HG03097 (cell line): ENCODE measurements around the gene DPYD.

Experiments
- ATAC-seq: cut with Tn5 transposase; IDR thresholded peaks from one replicate; pipeline ENCODE4 v1.9.1; 2021; ENCODE audit not compliant: unreplicated experiment, low FRiP score

The DPYD gene

DNA sequence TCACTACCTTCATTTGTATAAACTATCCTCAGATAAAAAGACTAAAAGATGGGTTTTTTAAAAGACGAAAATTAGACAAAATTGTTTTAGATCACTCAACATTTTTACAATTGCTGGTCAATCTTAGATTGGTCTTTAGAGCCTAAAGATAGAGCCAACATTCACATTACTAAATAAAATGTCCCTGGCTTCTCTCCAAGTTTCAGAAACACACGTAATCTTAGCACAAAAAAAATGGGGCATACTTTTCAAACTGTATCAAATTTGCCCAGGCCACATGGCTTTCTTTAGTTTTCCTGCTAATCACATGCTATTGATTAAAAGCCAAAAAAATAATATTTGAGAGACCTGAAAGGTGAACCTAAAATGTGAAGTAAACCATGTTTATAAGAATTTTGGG lies 288.1 kb downstream of the DPYD start:
- ATAC-seq = no peak

DNA sequence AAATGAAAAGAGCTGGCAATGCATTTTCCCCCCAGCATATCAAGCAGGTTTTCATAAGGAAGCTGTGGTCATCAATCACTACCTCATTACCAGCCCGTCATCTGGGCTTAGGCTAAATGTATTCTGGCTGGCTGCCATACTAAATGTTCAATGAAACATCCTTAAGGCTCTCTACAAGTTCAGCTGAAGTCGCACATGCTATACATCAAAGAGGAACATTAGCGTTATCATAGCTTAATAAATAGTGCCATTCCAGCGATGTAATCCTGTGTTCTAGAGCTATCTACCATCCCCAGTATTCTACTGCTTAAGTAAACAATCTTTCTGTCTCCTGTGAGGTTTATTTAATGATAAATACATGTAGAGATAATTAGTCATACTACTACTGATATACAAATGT lies 288.8 kb downstream of the DPYD start:
- ATAC-seq = no peak

DNA sequence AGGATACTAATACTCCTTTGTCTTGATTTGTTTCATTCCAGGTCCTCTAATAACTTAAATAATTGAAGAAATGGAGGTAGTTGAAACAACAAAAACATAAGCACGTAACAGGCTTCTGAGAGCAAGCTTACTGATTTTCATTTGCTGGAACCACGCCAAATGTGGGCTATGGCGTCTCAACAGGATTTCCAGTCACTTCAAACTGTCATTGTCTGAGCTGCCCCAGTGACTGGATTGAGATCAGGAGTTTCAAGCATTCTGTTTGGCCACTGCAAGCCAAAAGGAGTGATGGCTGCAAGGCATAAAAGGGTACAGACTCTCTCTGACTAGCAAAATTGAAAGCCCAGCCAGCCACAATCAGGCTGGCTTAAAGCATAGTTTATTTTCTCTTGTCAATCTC lies 289.9 kb downstream of the DPYD start:
- no peak for ATAC-seq

DNA sequence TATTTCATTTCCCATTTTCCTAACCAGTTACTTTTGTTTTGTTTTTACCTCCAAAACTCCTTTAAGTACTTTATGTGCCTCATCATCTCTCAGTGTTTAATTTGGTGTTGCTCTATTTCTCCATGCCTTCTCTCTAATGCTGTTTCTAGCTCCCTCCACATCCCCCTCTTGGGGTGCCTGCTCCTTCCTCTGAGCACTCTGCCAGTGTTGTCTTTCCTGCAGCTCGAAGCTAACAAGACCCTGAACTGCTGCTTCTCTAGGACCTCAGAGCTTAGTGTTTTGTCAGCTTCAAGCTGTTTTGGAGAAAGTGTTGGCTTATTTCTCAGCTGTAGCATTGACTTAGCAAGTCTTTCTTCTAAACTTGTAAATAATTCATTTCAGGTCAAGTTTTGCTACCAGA lies 290.6 kb downstream of the DPYD start:
- no peak for ATAC-seq

DNA sequence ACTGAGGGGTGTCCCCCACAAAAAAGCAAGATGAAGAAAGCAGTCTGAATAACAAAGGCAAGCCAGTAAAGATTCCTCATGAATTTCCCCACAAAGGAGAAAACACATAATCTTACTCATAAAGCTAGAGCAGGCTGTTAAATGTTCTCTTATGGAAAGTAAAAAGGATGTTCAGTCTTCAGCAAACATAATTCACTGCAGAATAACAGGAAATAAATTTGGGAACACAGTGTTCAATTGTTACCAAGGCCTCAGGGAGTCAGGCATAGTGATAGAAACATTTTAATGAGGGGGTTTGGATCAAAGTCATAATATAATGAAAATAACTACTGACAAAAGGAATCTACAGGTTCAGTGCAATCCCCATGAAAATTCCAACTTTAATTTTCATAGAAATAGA lies 297.6 kb downstream of the DPYD start:
- no peak for ATAC-seq

DNA sequence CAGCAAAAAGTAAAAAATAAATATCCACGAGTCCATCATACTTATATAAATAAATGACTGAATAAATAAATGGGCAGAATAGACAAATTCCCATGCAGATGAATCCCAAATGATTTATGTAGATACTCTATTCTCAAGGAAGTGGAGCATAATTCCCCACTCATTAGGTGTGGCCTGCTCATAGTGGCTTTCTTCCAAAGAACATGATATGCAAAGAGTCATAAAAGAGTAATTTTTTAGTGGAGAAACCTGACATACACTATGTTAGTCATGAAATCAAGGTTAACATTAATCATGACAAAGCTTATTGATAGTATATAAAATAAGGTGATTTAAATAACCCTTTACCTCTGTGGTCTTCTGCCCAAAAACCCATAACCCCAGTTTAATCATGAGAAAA lies 298.9 kb downstream of the DPYD start:
- no peak for ATAC-seq

DNA sequence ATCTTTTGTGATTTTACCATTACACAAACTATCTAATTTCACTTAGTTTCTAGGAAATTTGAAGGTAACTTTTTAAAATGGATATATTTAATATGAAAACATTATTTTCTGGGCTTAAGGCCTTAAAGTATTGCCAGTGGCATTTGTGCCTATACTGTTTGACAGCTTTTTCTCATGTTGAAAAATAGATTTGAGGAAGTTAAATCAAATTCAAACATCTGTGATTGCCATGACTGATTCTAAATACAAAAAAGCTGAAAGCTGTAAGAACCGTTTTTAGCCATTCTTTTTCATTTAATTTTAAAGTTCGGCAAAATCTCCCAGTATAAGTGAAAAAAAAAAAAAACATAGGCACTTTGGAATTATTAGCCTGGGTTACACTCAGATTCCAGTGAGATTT lies 301.1 kb downstream of the DPYD start:
- no peak for ATAC-seq

DNA sequence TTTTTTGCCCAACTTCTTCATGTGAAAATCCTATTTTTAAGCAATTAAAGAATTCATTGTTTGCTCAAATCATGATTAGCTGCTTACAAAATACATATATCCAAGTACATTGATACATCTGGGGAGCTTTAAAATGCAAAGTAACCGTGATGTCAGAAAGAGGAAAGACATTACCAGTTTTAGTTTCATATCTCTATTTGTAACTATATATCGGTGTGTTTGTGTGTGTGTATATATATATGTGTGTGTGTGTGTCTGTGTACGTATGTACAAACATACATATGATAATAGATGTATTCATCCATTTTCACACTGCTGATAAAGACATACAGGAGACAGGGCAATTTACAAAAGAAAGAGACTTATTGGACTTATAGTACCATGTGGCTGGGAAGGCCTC lies 310.1 kb downstream of the DPYD start:
- no peak for ATAC-seq

DNA sequence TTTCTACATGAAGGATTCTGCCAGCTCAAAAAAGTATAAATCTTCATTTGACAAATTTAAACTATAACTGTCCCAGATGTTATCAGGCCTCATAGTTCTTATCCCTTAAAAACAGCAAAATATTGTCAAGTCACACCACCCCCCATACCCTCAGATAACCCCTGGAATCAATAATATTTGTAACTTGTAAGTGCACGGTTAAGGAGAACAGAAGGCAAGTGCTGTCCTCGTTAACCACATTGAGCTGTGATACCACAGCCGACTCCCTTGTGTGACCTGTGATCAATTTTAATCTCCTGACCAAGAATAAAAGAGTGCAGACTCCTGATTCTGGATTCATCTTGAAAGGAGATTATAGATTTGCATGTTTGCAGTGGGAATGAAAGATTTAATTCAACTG lies 310.7 kb downstream of the DPYD start:
- no peak for ATAC-seq

DNA sequence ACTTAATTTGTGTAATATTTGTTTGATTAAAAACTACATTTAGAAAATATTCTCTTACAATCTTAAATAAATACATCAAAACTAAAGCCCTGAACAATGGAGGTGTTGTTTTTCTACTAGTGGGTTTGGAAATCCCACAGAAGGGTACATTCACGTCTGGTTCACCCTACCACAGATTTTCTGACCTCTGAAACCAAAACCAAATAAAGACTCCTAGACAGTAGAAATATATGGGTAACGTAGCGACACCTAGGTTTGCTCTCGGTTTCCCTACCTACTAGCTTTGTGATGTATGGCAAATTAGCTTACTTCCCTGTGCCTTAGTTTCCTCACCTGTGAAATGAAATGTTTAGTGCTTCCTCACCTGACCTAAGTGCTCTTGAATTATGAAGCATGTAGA lies 312.6 kb downstream of the DPYD start:
- ATAC-seq = no peak

DNA sequence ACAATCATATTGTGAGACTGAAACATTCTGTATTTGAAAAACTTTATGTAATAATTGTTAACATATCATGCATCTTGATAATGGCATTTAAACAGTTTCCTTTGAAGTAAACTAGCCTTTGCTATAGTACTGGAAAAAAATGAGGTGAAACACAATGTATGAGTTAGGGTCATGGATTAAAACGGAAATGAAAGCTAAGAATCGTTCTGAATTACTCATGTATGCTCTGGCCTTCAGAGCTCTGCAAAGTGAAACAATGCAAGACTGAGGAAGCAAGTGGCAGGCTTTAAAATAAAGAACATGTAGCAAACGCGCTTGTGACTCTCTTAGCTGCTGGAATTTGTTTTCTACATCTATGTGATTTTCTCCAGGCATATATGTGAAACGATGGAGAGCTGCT lies 317.1 kb downstream of the DPYD start:
- ATAC-seq = no peak

DNA sequence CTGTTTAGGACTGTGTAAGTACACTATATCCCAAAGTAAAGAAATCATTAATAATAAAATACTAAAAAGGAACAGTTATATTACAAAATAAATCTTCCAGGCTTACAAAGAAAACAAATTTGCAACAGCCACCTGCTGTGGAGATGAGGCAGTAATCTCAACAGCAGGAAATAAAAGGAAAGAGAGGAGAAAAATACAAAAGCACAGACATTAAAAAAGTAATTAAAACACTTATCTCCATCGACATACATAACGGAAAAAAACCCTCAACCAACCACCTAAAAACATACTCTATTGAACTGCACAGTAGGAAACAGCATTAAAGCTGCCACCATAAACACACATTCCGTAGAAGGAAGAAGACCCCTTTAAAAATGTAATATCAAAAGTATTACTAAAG lies 317.6 kb downstream of the DPYD start:
- ATAC-seq = no peak

DNA sequence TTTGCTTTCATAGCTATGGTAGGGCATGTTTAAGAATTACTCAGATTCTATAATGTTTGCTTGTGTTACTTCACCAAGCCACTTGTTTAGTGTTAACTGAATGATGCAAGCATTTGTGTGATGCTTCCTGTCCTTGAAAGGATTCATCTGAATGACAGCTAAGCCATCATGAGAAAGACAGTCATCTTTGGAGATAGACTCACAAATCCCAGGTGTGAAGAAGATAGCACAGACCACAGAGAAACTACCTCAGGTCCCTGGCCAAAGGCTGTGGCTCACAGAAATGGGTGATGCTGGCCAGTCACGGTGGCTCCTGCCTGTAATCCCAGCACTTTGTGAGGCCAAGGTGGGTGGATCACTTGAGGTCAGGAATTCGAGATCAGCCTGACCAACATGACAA lies 321.4 kb downstream of the DPYD start:
- no peak for ATAC-seq

DNA sequence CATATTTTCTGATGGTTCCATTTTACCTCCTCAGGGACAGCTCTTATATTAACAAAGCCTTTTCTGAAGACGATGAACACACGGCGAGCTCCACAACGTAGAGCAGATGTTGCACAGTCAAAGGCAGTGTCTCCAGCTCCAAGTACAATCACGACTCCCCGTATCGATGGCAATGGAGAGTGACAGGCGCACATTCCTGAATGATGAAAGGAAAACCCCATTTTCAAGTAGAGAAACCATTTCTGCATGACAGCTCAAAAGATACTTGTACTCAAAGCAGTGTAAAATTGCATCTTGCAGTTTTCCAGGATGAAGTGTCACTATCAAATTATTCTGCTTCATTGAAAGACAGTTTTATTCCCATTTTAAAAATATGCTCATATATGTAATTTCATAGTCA lies 327.6 kb downstream of the DPYD start:
- ATAC-seq = no peak

DNA sequence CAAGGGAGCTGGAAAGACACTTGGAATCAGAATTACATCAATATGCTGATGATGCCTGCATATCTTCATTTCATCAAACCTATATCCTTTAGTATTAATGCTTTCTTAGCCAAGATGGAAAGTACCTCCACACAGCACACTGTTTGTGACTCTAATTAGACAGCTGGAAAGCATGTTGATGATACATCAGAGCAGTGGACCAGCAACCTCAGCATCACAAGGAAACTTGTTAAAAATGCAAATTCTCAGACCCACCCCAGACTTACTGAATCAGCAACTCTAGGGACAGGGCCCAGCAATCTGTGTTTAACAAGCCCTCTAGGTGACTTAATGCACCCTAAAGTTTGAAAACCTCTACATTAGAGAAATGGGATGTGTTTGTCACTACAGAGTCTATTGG lies 332.1 kb downstream of the DPYD start:
- ATAC-seq = no peak

DNA sequence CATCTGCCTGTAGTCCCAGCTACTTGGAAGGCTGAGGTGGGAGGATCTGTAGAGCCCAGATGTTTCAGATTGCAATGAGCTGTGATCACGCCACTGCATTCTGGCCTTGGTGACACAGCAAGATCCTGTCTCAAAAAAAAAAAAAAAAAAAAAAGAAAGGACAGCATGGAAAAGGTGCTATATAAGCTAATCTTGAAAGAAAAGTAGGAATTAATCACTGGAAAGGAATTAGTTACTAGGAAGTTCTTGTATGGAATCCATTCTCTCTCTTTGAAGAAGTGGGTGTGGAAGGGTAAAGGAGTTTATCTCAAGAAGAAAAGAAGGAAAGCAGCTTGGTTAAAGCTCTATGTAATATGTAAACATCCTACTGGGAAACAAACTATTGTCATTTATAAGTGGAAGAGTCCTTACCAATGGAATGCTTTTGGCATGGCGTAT lies 339.2 kb downstream of the DPYD start:
- ATAC-seq = no peak

DNA sequence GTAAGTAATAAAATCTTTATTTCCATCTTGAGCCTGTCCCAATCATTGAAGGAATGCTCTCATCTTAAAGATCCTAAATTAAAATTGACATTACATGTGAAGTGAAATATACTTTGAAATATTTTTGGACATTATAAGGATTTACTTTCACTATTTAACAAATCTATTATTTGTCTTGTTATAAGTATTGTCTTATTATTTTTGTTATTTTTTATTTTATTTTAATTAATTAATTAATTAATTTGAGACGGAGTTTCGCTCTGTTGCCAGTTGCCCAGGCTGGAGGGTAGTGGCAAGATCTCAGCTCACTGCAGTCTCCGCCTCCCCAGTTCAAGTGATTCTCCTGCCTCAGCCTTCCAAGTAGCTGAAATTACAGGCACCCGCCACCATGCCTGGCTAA lies 343.2 kb downstream of the DPYD start:
- no peak for ATAC-seq

DNA sequence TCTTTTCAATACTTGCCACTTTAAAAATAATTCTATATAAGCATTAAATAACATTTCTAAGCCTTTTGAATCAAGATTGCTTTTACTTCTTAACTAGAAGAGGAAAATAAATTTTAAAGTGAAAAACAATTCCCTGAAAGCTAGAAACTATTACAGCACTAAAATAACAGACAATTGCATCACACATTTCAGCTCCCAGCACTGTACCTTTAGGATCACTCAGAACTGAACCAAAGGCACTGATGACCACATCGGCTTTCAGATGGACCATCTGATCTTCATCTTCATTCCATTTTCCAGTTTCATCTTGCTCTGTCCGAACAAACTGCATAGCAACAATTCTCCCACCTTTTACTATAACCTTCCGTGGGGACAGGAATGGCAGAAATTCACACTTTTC lies 347.3 kb downstream of the DPYD start:
- no peak for ATAC-seq

DNA sequence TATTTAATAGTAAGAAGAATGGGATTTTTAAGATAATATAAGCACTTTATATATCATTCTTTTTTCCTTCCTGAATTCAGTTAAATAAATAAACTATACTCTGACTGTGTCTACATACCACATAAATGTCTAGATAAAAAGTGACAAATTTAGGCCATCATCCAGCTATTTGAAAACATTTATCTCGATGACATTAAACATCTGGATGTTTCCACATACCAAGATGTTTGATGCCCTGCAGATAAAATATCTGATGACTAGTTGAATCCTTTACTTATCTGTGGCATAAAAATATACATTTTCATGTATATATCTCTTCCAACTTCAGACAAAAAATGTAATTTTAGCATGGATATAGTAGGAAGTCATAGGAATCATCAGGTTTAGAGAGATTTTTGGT lies 348.3 kb downstream of the DPYD start:
- no peak for ATAC-seq

DNA sequence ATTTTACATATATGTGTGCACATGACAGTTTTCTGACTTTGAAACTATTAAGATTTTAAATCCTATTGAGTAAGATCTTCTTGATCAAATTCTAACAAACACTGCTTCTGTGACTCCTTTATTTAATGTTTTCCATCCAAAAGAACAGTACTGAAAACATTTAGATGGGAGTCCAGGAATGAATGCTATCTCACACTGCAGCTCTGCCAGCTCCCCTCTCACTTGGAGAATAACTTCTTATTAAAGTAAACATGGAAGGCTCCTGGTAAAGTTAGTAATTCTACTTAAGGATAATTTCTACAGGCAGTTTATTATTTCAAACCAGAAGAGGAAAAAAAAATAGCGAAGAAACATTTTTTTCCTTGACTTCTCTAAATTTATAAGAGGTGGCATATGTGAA lies 349.1 kb downstream of the DPYD start:
- ATAC-seq = no peak

DNA sequence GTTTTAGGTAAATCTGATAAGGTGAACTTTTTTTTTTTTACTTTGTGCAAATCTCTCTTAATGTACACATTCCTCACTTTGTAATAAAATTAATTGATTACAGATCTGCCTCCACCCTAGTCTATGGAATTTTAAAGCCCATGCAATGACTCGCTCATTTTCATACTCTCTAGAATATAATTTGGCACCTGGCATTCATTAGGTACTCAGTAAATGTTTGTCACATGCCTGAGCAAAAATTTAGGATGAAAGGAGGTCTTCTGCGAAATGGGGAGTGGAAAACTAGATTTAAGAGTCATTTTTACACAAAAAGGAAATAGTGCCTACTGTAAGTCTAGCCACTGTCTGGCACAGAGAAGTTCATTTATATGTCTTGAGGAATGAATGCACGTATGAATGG lies 350.1 kb downstream of the DPYD start:
- no peak for ATAC-seq

DNA sequence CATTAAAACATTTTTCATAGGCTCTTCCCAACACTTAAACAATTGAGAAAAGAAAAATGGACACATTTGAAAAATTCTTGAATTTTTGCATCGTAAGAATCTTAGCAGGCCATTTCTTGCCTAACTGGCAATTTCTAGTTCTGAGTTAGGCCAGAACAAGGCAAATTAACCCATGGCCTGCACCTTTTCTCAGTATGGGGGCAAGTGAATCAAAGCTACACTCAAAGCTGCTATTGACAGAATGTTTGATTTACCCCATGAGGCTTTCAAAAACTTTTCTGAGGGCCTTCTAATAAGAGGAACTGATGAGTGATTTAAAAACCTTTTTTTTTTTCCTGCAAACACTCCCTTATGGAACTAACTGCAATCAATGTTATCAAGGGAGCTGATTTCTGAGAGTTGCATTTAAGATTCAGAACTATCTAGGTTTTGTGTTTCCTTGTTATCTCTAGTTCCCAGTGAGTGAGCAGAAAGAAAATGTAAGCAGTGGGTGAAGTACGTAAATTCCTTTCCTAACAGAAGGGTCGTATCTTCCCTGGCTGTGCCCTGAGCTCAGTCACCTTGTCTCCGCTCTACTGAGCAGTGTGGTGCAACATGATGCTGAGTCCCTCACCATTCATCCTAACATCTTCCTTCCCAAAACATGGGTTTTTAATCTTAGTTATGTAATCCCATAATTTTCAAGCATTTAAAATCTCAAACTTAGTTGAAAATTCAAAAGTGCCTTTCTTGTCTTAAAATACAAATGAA lies 353.7 kb downstream of the DPYD start:
- no peak for ATAC-seq

DNA sequence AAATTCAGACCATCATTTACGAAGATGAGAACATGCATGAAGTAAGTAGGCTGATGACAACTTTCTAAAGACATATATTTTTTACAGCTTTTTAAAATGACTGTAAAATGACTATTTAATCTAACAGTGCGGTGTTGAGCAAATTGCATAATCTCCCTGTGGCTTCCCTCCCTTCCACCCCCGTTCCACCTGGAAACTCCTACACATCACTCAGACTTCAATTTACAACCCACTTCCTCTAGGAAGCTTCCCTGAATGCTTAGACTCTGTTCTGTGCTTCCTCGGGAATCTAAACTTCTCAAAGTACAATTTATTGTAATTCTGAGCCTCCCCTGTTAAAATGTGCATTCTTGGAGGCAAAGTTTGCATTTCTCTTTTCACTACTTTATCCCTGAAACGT lies 354.9 kb downstream of the DPYD start:
- ATAC-seq = no peak
